ENCODE measurements around the gene VSIR.

Gene VSIR

DNA sequence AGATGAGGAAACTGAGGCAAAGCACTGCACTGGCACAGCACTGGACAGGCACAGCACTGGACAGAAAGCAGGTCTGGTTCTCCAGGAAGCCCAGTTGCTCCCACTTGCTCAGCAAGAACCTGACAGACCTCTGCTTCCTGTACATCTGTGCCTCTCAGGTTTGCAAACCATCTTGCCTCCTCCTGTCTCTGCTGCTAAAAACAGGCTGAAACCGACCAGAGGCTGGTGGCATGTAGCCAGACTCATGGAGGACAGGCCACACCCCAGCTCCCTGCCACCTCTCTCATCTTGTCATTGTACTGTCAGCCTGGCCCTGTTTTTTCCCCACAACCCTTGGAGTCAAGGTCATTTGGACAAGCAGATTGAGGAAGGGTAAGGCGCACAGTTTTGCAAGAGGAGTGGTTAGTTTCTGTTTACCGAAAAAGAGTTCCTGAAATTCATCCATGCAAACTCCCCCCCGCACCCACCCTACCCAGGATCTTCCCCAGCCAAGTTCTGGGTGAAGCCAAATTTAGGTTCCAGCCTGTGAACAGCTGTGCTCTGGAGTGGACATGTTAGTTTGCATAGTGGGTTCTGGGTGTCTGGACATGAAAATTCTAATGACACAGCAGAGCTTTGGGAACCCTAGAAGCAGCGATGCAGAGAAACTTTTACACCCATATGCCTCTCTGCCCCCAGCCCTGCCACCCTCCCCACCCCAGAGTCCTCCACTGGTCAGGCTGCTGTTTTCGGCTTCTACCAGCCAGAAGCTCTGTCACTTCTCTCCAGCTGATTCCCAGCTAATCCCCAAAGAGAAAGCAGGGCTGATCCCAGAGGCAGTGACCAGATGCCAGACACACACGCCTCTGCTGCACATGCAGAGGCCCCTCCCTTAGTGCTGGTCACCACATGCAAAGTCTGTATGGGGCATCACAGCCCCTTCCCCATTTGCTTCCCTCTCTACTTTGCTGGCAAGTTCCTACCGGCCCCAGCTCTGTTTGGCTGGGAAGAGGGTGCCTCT lies 45.3 kb downstream of the VSIR start:
- peak; percentile 75 for DNase-seq (ENCODE audit: low spot score)

DNA sequence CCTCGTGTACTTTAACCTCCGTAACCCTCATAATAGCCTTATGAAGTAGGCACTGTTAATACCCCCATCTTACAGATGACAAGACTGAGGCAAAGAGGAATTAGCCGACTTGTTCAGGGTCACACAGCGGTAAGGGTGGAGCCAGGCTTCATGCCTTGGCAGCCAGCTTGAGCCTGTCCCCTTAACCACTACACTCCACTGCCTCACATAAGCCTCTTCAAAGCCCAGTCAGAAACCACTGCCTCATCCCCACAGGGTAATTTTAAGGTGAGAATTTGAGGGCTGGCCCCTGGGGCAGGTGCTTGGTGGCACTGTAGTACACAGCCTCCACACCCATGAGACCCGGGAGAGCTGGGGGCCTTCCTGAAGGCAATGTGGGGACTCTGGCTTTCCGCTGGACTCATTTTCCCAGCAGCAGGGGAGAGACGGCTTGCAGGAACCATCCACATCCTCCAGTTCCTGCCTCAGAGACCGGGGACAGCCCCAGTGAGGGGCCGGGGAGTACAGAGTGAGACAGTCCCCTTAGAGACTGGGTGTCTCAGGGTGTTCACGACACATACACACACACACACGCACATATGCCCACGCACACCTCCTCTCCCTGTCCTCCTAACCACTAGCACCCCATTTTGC lies 46.1 kb downstream of the VSIR start:
- DNase-seq (ENCODE audit: low spot score) = no peak

DNA sequence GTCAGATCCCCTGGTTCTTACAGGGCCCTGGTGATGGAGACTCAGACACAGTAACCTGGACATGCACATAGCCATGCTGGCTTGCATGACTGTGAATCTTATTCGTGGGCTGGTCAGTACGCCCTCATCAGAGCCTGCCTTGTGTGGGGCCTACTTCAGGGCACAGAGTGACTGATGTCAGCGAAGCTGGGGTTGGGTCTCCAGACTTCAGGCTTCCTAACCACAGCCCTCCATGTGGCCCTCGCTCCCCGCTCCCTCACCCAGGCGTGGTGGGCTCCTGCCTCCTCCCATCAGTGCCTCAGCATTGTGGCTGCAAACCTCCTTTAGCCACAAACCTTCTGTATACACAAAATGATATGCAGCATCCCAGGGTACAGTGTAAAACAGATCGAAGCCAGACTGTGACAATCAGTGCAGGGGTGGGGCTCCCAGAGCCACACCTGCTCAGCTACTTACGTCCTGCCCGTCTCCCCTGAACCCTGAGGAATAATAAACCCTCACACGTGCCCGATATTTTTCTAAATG lies 46.7 kb downstream of the VSIR start:
- no peak for DNase-seq (ENCODE audit: low spot score)

DNA sequence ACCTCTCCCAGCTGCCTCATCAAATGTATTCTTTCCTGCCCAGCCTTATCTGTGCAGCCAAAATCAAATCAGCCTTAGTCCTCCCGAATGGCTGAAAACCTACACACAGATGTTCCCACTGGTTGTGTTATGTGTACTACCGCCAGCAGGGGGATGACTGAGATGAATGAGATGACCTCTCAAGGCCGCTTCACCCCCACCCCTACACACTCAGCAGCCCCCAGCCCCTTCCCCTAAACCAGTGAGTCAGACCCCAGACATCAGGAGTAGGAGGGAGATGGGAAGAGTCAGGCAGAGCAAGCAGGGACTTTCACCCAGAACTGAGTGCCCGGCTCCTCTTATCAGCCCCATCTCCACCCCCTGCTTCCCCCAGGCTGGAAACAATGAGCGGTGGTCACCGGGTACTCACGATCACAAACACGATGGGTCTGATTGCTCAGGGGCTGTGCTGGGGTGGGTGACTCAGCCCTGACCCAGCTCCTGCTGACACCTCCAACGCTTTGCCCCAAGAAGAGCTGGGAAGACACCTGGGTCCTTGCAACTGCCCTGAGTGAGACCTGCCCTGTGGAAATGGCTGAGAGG lies 47.2 kb downstream of the VSIR start:
- no peak for DNase-seq (ENCODE audit: low spot score)

DNA sequence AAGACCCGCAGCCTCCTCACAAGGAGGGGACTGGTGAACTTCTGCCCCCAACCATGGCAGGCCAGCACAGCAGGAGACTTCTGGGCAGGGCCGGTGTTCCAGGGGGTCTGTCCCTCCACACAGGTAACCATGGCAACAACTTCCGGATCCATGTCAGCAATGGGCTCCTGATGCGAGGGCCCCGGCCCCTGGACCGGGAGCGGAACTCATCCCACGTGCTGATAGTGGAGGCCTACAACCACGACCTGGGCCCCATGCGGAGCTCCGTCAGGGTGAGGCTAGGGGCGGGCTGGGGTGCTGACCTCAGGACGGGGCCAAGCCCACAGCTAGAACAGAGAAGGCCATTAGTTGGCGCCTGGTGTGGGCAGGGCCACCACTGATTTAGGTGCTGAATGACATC lies 48.1 kb downstream of the VSIR start:
- DNase-seq (ENCODE audit: low spot score) = no peak

DNA sequence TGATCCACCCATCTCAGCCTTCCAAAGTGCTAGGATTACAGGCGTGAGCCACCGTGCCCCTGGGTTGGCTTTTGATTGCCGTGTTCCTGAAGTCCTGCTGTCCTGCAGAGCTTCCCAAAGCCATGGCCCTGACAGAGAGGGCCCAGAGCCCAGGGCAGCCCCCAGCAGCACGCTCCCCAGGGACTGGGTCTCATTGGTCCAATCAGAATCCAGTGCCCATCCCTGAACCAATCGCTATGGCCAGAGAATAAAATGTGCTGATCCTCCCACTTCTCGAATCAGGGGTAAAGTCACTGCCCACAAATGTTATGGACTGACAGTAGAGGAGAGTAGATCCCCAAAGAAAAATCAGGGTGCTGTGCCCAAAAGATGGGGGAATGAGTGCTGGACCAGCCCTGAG lies 48.8 kb downstream of the VSIR start:
- no peak for DNase-seq (ENCODE audit: low spot score)

DNA sequence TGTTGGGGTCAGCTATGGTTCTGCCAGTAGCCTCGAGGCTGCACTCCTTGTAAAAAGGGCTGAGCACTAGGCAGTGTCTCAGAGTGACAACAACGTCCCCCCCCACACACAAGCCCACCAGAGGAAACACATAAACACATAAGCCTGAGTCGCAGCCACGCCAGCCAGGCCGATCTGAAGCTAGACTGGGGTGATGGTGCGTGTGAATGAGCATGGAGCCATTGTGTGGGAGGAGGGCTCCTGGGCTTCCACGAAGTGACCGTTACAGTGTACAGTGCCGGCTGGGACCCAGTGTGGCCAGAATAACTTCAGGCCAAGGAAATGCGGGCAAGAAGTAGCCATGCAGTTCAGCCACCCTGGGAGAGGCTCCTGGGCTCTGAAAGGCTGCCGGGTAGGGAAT lies 50.0 kb downstream of the VSIR start:
- no peak for DNase-seq (ENCODE audit: low spot score)

DNA sequence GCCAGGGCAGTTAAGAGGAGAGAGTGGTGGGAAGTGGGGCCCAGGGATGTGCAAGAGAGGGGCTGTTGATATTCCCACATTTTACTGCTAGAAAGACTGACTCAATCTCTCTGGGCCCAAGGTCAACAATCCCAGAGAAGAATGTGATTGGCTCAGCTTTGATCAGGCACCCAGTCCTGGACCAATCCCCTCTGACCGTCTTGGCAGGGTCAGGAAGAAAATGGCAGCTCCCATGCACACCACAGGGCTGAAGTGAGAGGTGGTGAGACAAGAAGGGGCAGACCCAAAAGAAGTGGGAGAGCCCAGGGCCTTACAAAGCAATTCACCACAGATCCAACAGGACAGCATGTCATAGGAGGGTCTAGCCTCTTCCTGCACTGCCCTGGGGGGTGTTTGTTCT lies 50.5 kb downstream of the VSIR start:
- DNase-seq (ENCODE audit: low spot score) = no peak

DNA sequence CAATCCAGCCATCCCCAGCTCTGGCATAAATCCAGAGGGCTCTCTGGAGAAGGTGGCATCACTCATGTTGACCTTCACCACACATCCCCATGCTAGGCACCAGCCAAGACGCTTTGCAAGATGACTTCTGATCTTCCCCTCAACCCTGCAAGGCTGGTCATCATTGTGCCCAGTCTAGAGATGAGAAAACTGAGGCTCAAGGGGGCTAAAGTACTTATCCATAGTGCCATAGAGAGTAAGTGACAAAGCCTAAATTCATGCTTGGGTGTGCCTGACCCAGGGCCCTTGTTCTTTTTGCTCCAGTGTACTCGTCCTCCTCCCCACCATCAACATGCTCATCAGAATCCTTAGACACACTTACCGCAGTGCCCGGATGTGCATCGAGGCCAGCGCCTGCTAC lies 52.0 kb downstream of the VSIR start:
- DNase-seq (ENCODE audit: low spot score) = no peak

DNA sequence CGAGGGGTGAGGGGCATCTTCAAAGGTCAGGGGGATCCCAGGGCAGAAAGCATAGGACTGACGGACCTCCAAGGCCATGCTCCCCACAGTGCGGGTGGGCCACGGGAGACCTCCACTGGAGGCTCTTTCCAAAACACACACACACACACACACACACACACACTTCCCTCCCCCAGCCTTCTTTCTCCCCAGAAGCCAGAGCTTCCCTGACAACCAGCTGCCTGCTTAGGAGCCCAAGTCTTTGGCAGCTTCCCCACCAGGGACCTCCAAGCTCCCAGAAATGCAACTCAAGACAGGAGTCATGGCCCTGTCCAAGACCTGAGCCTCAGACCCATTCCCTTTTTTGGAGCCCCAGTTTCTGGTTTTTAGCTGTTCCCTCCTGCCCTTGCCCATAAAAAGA lies 53.0 kb downstream of the VSIR start:
- DNase-seq (ENCODE audit: low spot score) = no peak

DNA sequence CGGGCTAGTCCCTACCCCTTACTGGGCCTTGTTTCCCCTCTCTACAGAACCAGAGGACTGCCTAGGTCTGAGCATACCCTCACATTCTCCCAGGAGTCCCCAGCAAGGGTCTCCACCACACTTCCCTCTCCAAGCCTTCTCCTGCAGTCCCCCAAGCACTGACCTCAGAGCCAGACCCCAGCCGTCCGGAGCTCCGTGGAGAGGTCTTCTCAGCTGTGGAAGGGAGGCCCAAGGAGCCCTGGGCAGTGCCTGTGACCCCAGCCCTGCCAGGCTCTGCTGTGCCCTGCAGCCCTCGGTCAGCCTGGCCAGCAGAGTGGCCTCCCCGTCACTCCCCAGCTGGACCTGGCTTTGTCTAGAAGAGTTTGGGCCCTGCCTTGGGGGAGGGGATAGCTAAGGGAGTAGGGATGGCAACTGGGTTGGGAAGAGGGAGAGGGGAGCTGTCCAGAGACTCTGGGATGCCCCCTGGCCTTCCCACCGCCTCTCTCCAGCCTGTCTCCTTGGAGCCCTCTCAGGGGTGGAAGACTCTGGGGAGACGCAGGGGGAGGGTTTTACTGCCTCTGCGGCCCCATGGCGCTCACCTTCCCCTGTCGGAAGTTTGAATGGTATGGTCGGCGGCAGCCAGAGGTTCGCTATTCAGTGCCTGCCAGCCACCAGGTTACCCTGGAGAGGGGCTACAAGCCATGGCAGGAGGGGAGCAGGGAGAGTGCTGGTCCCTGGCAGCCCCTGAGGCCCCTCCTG lies 53.7 kb downstream of the VSIR start, which contains the start of gene C10orf105:
C10orf105 (minus strand) TSS at position 315 of the 738 bp plus-strand sequence. CDS start 3,441 bp downstream, outside the sequence.
- DNase-seq (ENCODE audit: low spot score) = no peak

DNA sequence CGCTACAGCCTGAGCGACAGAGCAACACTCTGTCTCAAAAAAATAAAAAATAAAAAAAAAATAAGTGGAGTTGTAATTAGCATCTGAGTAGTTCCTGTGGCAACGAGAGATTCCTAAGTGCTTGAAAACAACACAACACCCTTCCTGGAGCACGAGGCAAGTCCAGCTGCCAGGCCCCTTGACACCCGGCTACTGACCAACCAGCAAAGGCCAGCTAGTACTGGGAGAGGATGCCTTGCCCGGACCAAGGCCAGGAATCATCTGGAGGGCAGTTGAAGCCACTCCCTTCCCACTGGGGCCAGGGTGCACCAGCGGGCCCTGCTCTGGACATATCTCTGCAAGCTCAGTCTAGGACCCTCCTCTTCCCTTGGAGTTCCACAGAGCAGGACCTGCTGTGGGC lies 54.3 kb downstream of the VSIR start:
- no peak for DNase-seq (ENCODE audit: low spot score)

DNA sequence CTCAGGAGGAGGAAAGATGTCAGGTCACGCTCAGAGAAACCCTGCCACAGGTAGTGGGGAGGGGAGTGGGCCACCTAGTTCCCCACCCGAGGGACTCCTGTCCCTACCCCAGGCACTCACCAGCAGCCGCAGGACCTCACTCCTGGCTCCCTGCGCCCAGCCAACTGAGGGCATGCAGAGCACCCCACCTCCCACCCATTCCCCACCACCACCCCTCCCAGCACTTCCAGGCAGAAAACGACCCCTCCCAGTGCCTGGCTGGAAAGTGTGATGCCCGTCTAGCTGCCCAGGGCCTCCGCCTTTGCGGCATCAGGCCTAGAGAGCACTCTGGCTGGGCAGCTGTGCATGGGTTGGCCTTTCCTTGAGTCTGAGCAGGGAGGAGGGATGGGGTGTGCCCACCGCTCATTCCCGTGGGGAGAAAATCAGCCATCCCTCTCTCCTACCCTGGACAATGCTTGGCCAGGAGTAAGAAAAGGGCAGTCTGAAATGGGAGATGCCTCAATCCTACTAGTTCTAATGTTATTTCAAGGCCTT lies 55.1 kb downstream of the VSIR start:
- DNase-seq (ENCODE audit: low spot score) = no peak

DNA sequence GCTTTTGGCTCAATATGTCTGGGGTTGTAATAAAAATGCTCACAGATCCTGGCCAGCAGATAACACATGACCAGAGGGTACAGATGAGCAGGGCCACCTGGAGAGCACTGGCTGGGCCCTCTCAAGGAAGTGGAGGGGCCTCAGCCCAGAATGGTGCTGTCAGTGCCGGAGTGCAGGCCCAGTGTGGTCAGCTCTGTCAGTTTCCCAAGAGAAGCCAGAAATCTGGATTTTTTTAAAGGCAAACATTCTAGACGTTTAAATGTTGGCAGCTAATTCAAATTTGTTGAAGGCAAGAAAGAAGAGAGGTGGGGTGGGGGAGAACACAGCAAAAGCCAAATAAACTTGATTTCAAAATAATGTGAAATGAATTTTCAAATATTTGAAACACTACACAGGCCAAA lies 55.8 kb downstream of the VSIR start:
- no peak for DNase-seq (ENCODE audit: low spot score)

DNA sequence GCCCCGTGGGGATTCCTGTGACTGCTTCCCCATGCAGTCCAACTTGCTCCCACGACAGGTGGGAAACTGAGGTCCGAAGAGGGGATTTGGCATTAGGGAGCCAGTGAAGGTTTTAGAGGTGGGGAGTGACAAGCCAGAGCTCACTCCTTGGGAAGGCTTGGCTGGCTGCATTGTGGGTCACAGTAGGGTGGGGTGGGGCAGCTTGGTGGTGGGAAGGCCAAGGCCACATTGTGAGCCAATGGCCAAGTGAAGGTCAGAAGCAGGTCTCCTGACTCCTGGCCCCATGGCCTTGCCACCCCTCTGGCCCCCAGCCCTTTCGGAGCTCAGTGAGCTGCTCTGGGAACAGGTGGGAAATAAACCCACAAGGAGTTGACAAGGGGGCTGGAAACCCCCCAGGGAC lies 56.3 kb downstream of the VSIR start:
- no peak for DNase-seq (ENCODE audit: low spot score)

DNA sequence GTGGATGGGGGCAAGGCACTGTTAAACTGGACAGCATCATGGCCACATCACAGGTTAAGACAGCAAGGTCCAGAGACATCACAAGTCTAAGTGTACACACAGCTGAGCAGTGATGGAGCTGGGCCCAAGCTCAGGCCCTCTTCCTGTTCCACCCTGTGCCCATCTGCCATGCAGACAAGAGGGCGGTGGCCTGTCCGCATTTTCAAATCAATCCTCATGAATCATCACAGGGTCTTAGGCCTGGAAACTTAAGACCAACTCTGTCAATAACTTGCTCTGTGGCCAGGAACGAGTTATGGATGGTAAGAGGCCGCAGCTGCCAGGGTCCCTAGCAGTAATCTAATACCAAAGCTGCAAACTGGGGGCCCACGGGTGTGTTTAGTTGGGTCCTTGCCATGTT lies 56.9 kb downstream of the VSIR start:
- DNase-seq (ENCODE audit: low spot score) = no peak

DNA sequence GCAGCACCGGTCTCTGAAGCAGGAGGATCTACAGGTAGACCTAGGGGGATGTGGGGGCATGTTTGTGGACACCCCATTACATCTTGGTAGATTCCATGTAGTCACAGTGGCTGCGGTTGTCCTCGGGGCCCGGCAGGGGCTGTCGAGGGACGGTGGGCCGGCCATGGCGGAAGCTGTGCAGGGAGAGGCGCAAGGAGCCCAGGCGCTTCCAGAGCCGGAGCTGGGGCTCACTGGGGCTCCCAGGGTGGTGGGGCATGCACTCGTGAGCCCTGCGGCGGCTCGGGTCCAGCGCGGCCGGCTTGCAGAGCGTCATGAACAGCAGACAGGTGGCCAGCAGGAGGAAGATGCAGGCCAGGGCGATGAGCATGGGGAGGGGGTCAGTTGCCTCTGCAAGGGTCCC lies 57.5 kb downstream of the VSIR start:
- DNase-seq (ENCODE audit: low spot score) = no peak

DNA sequence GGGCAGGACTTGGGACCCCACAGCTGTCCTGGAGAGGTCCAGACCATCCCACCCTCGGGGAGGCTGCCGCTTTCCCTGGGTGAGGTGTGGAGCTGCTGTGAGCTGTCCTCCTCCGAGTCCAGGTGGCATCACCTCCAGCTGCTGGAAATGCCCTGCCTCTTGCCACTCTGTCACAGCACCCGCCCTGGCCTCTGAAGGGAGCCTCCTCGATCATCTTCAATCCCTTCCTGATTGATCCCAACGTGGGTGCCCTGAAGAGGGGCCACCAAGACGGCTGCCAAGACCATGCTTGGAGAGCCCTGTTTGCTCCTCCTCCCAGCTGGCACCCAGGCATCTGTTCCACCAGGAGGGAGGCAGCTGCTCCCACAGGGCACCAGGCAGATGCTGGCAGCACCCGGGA lies 58.3 kb downstream of the VSIR start:
- DNase-seq (ENCODE audit: low spot score) = no peak

DNA sequence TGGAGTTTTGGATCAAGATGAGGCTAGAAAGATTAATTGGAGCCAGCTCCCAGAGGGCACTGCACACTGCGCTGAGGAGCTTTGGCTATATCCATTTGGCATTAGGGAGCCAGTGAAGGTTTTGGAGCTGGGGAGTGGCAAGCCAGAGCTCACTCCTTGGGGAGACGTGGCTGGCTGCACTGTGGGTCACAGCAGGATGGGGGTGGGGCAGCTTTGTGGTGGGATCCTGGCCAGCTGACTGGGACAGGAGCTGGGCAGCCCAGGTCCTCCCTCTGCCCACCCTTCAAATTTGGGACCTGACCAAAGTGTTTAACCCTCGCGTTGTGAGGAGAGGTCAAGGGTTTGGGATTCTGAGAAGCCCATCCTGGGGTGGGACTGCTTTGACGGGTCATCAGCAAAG lies 58.7 kb downstream of the VSIR start:
- DNase-seq (ENCODE audit: low spot score) = no peak

DNA sequence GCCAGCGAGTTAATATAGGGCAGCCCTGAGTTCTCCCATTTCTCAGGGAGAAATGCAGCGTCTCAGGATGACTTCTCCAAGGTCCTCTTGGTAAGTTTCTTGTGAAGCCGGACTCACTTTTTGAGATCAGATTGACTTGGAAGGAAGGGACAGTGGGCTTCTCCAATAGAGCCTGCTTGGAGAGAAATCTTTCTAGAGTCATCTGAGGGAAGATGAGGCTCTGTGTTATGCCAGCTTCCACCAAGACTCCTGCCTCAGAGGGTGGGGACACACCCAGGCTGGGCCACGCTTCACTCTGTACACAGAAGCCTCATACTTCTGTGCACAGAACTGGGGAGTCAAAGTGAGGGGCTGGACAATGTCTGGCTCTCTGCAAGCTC lies 59.3 kb downstream of the VSIR start:
- no peak for DNase-seq (ENCODE audit: low spot score)

DNA sequence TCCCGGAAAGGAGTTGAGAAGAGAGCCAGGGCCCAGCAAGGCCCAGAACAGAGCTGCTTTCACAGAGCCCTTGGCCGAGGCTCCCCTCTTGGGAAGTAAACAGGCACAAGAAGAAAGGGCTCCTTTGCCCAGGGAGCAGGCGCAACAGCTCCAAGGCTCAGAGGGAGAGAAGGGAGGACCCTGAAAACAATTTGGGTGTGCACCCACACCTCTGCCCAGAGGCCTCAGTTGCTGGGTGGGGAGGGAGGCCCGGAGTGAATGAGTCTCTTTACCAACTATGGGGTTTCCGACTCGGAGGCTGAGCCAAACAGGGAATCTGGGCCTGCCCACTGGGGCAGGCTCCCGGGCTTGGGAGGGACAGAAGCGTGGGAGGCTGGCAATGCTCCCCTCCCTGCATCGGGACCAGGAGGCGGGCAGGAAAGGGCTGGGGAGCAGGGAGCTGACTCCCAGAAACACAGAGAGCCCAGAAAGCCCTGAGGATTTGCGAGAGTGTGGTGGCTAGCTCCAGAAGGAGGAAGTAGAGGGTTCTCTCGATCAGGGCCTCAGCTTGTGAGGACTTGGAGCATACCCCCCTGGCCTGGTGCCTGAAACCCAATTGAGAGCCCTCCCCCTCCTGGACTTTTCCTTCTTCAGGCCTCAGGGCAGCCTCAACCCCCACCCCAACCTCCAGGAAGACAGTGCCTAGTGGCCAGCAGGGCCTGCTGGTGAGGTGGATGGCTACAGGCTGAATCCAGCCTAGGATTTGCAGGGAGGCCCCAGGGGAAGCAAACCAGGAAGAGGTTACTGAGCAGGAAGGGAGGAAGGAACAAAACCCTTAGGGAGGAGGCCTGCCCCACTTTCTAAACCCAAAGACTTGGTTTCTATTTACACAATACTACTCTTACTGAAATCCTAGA lies 59.9 kb downstream of the VSIR start:
- DNase-seq (ENCODE audit: low spot score) = peak; percentile 73
